Measurements from ENCODE around the gene ARL9. TPM values are rescaled to one million over a fixed set of nuclear protein-coding genes. Genes with fewer than 3 reads are reported as not detected.

Gene ARL9
- total RNA-seq, 1 experiment from 2014 or later = not detected

DNA sequence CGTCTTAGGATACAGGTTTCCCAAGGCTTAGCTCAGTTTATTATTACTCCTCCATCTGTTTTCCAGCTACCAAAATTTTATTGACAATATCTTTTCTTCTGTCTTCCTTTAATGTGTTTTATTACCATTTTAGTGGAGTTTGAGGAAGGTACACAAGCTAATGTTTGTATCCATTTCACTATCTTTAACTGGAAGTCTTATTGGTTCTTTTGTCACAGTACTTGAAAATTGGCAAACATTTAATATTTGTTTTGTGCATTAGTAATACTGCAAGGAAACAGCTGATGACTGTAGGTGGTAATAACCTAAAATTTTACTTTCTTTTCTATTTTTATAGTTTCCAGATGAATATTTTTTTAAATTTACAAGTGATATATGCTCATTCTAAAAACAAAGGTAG is 9.3 kb upstream of the ARL9 start:
- Mint-ChIP-seq H3K4me1 (no peaks in the 10 kb centered on the region), H3K36me3 (ENCODE audit: insufficient read depth in 1 of 3, low read depth in 3 of 3) (peaks cover 28 to 76% (median 74%) of the 10 kb centered on the region in 3 experiments; a peak in 6 of 7 replicates), H3K27me3 (ENCODE audit: low read depth) (no peaks in the 10 kb centered on the region), H3K9me3 (no peaks in the 10 kb centered on the region), H3K27ac (no peak overlapping the region), H3K4me3 (no peak overlapping the region)
- Histone ChIP-seq H3K27me3 (ENCODE audit: insufficient read depth, low read length) (no peaks in the 10 kb centered on the region), H3K4me2 (ENCODE audit: insufficient read depth, insufficient read length, low read length) (no peak overlapping the region), H2BK120ac (ENCODE audit: low read depth, low read length, poor library complexity, severe bottlenecking) (no peak overlapping the region), H3K79me1 (ENCODE audit: insufficient read depth, low read depth, low read length, poor library complexity, severe bottlenecking) (no peaks in the 10 kb centered on the region), H3T11ph (ENCODE audit: low read length) (no peak overlapping the region), H3K23me2 (ENCODE audit: insufficient read length, low read depth, low read length, poor library complexity, severe bottlenecking) (no peaks in the 10 kb centered on the region), H3K9ac (ENCODE audit: extremely low read depth, insufficient read length, low read length) (no peak overlapping the region), H2AK5ac (ENCODE audit: insufficient read length, low read length) (no peak overlapping the region), H3K79me2 (ENCODE audit: insufficient read depth, low read length) (no peaks in the 10 kb centered on the region), H4K8ac (replicated peaks; ENCODE audit: insufficient read length, low read depth, low read length) (no peak overlapping the region), H3K14ac (ENCODE audit: insufficient read depth, low read length) (no peak overlapping the region), H3K4me1 (ENCODE audit: insufficient read depth, low read length) (no peaks in the 10 kb centered on the region), H4K20me1 (ENCODE audit: control insufficient read depth, insufficient read depth, insufficient read length) (no peaks in the 10 kb centered on the region), H4K91ac (ENCODE audit: insufficient read length, low read depth, low read length) (no peak overlapping the region), H3K9me3 (ENCODE audit: control insufficient read depth, low read depth, low read length) (no peaks in the 10 kb centered on the region), H2AFZ (ENCODE audit: low read length) (no peak overlapping the region), H2BK20ac (ENCODE audit: low read depth, low read length, poor library complexity, severe bottlenecking) (no peak overlapping the region), H2BK12ac (ENCODE audit: insufficient read length, low read depth, low read length) (no peak overlapping the region), H3K56ac (ENCODE audit: insufficient read length, low read depth, low read length) (no peak overlapping the region), H3K27ac (ENCODE audit: insufficient read length, low read depth, low read length) (no peak overlapping the region), H2BK5ac (ENCODE audit: insufficient read length, low read length) (no peak overlapping the region), H3K18ac (ENCODE audit: insufficient read length, low read depth, low read length) (no peak overlapping the region), H4K5ac (ENCODE audit: insufficient read length, low read depth, low read length) (no peak overlapping the region), H2BK15ac (ENCODE audit: low read depth, low read length) (no peak overlapping the region), H3K4ac (ENCODE audit: low read depth, low read length) (no peak overlapping the region), H3K23ac (ENCODE audit: insufficient read length, low read depth, low read length) (no peak overlapping the region)
- no CpG with 5 or more reads among the region's 1 CpG for WGBS (ENCODE audit: extremely low coverage, insufficient read length, low lambda C conversion rate)
- TF ChIP-seq, protein P1, sequence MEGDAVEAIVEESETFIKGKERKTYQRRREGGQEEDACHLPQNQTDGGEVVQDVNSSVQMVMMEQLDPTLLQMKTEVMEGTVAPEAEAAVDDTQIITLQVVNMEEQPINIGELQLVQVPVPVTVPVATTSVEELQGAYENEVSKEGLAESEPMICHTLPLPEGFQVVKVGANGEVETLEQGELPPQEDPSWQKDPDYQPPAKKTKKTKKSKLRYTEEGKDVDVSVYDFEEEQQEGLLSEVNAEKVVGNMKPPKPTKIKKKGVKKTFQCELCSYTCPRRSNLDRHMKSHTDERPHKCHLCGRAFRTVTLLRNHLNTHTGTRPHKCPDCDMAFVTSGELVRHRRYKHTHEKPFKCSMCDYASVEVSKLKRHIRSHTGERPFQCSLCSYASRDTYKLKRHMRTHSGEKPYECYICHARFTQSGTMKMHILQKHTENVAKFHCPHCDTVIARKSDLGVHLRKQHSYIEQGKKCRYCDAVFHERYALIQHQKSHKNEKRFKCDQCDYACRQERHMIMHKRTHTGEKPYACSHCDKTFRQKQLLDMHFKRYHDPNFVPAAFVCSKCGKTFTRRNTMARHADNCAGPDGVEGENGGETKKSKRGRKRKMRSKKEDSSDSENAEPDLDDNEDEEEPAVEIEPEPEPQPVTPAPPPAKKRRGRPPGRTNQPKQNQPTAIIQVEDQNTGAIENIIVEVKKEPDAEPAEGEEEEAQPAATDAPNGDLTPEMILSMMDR (conservative IDR thresholded peaks at IDR 0.05) = no peak
- no peak for DNase-seq

Measured in H9 (cell line).